HEK293 (cell line): ENCODE measurements around the gene MOSMO.

ENCODE experiments used
- ATF2 ChIP-seq: fragments of 450-650 bp; formaldehyde crosslinking; IDR thresholded peaks from 2 replicates; pipeline ENCODE4 v1.5.1; 2016; ENCODE audit warnings: missing biosample characterization, missing genetic modification characterization, low read depth
- CTCF ChIP-seq: fragments of 450-650 bp; formaldehyde crosslinking; IDR thresholded peaks from 2 replicates; pipeline ENCODE4 v1.5.1; 2016; ENCODE audit warnings: missing biosample characterization, missing genetic modification characterization
- GFI1B ChIP-seq: fragments of 450-650 bp; formaldehyde crosslinking; IDR thresholded peaks from 2 replicates; pipeline ENCODE4 v1.5.1; 2016; ENCODE audit warnings: missing biosample characterization, missing genetic modification characterization
- PBX3 ChIP-seq: sonication (generic); formaldehyde crosslinking; IDR thresholded peaks from 2 replicates; pipeline ENCODE4 v1.8.1; 2022; ENCODE audit warnings: mild to moderate bottlenecking, moderate library complexity, missing genetic modification reagents
- SP2 ChIP-seq: fragments of 450-650 bp; formaldehyde crosslinking; IDR thresholded peaks from 2 replicates; pipeline ENCODE4 v1.5.1; 2016; ENCODE audit warnings: missing biosample characterization, missing genetic modification characterization
- ZFP41 ChIP-seq: fragments of 450-650 bp; formaldehyde crosslinking; IDR thresholded peaks from 2 replicates; pipeline ENCODE4 v1.5.1; 2016; ENCODE audit warnings: missing biosample characterization, missing genetic modification characterization, borderline replicate concordance
- ZNF362 ChIP-seq: fragments of 450-650 bp; formaldehyde crosslinking; IDR thresholded peaks from 2 replicates; pipeline ENCODE4 v1.5.1; 2016; ENCODE audit warnings: missing biosample characterization, missing genetic modification characterization
- ZNF416 ChIP-seq: fragments of 450-650 bp; formaldehyde crosslinking; IDR thresholded peaks from 2 replicates; pipeline ENCODE4 v1.5.1; 2016; ENCODE audit warnings: missing biosample characterization, missing genetic modification characterization
- ZNF530 ChIP-seq: fragments of 450-650 bp; formaldehyde crosslinking; IDR thresholded peaks from 2 replicates; pipeline ENCODE4 v1.5.1; 2016; ENCODE audit warnings: low read depth, missing biosample characterization, missing genetic modification characterization
- ZNF580 ChIP-seq: fragments of 450-650 bp; formaldehyde crosslinking; IDR thresholded peaks from 2 replicates; pipeline ENCODE4 v1.5.1; 2016; ENCODE audit warnings: missing biosample characterization, missing genetic modification characterization
- ZSCAN16 ChIP-seq: fragments of 450-650 bp; formaldehyde crosslinking; IDR thresholded peaks from 2 replicates; pipeline ENCODE4 v1.5.1; 2016; ENCODE audit warnings: missing biosample characterization, missing genetic modification characterization
- ZSCAN5A ChIP-seq: fragments of 450-650 bp; formaldehyde crosslinking; IDR thresholded peaks from 2 replicates; pipeline ENCODE4 v1.5.1; 2016; ENCODE audit warnings: missing biosample characterization, missing genetic modification characterization

- TF ChIP-seq ZNF416 (tag by site-specific recombination) (no peak), PBX3 (CRISPR knock-in tag) (no peak), ZSCAN16 (no peak), SP2 (no peak), ATF2 (tag by site-specific recombination) (no peak), CTCF (tag by site-specific recombination) (no peak), ZNF362 (tag by site-specific recombination) (peak; percentile 93), ZSCAN5A (no peak), ZNF580 (tag by site-specific recombination) (no peak), ZNF530 (tag by site-specific recombination) (no peak), ZFP41 (tag by site-specific recombination) (no peak), GFI1B (no peak)
Measured at GRCh38 chr16:22034503-22034902, 26.6 kb downstream of the MOSMO start.
